Measurements from ENCODE around the gene CYP2C19. TPM values are rescaled to one million over a fixed set of nuclear protein-coding genes. Genes with fewer than 3 reads are reported as not detected.
"Not testable (repeated sequence)": the region's sequence is repeated elsewhere in the genome, so short reads cannot be mapped to it uniquely, and the experiment has no call there.

The CYP2C19 gene
- total RNA-seq, 1 experiment from 2014 or later = 0.86 TPM

DNA sequence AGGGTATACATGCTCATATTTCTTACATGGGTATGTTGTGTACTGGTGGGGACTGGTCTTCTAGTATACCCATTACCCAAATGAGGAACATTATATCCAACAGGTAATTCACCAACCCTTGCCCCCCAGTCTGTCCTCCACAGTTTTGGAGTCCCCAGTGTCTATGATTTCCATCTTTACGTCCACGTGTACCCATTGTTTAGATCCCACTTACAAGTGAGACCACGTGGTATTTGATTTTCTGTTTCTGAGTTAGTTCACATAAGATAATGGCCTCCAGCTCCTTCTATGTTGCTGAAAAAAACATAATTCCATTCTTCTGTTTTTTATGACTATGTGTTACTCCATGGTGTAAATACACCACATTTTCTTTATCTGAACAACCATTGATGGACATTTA is 126.6 kb downstream of the CYP2C19 start:
- no peaks in the 10 kb centered on the region for H3K27me3 Mint-ChIP-seq (ENCODE audit: insufficient read depth, unreplicated experiment)
- POLR2A ChIA-PET = no interaction called here
- H3K4me1 ChIP-seq = no peaks in the 10 kb centered on the region
- intact Hi-C loops (cut with micrococcal nuclease; ENCODE audit: unreplicated experiment) = no loop called here
- H3K4me3 Mint-ChIP-seq (ENCODE audit: unreplicated experiment) = no peak overlapping the region
- H3K4me3 ChIP-seq (ENCODE audit: low read depth, low read length) = no peak overlapping the region
- no peaks in the 10 kb centered on the region for H3K4me1 Mint-ChIP-seq (ENCODE audit: low read depth, unreplicated experiment)
- H3K36me3 ChIP-seq (ENCODE audit: control insufficient read depth, insufficient read depth, low read length) = no peaks in the 10 kb centered on the region
- H3K36me3 Mint-ChIP-seq (ENCODE audit: insufficient read depth, unreplicated experiment) = no peaks in the 10 kb centered on the region
- no peak for DNase-seq
- CTCF ChIA-PET = no interaction called here
- H3K27ac Mint-ChIP-seq (ENCODE audit: unreplicated experiment) = no peak overlapping the region
- H3K27me3 ChIP-seq (replicated peaks; ENCODE audit: control insufficient read depth, insufficient read depth, low read length) = no peaks in the 10 kb centered on the region
- BruUV-seq (replicated peaks) = no TSS peak
- no peak for TF ChIP-seq CTCF (IDR thresholded peaks at IDR 0.05; ENCODE audit: insufficient read depth in 1 of 2, low read depth in 1 of 2, low read length in 1 of 2, severe bottlenecking in 1 of 2, unreplicated experiment in 1 of 2)
- H3K9me3 Mint-ChIP-seq (ENCODE audit: unreplicated experiment) = no peaks in the 10 kb centered on the region
- peaks cover 7% of the 10 kb centered on the region; the same call in 1 of the 2 replicates for H3K9me3 ChIP-seq

DNA sequence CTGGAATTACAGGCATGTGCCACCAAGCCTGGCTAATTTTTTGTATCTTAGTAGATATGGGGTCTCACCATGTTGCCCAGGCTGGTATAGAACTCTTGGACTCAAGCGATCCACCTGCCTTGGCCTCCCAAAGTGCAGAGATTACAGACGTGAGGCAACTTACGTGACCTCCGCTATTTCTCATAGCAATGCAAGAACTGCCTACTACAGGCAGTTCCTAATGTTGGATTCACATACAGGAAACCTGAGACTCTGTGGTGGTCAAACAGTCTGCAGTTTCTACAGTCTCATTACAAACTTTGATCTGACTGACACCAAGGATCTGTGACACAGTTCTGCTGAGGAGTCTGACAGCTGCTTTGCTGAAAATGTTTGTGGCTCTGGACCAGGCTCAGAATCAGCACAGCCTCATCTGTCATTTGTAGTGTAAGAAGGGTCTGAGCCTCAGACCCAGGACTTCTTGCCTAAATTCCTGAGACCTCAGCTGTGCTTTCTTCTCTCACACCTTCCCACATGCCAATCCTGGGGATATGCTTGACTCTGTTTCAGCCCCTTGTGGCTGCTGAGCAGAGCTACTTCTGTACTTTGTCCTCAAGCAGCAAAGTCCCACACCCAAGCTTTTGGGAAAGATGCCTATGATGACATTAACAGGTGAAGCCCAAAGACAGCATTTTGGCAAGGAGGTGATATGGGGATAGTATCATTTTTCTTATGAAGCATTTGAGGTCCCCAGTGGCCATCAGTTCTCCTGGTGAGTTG is 128.0 kb downstream of the CYP2C19 start:
- Mint-ChIP-seq H3K27me3 (ENCODE audit: insufficient read depth, unreplicated experiment) (no peaks in the 10 kb centered on the region), H3K36me3 (ENCODE audit: insufficient read depth, unreplicated experiment) (no peaks in the 10 kb centered on the region), H3K4me3 (ENCODE audit: unreplicated experiment) (no peak overlapping the region), H3K27ac (ENCODE audit: unreplicated experiment) (no peak overlapping the region), H3K9me3 (ENCODE audit: unreplicated experiment) (peaks cover 3% of the 10 kb centered on the region), H3K4me1 (ENCODE audit: low read depth, unreplicated experiment) (no peaks in the 10 kb centered on the region)
- no peak overlapping the region for H3K4me3 ChIP-seq (ENCODE audit: low read depth, low read length)
- no peak for DNase-seq
- POLR2A ChIA-PET = no interaction called here
- H3K27me3 ChIP-seq (replicated peaks; ENCODE audit: control insufficient read depth, insufficient read depth, low read length) = no peaks in the 10 kb centered on the region
- no peaks in the 10 kb centered on the region; the same call in 1 of the 2 replicates for H3K9me3 ChIP-seq
- H3K4me1 ChIP-seq = no peaks in the 10 kb centered on the region
- intact Hi-C loops (cut with micrococcal nuclease; ENCODE audit: unreplicated experiment) = no loop called here
- no peaks in the 10 kb centered on the region for H3K36me3 ChIP-seq (ENCODE audit: control insufficient read depth, insufficient read depth, low read length)
- BruUV-seq (replicated peaks) = no TSS peak
- TF ChIP-seq CTCF (IDR thresholded peaks at IDR 0.05; ENCODE audit: insufficient read depth in 1 of 2, low read depth in 1 of 2, low read length in 1 of 2, severe bottlenecking in 1 of 2, unreplicated experiment in 1 of 2) = peak in 1 of 2 experiments; percentile 9
- CTCF ChIA-PET = interaction anchor here (0.6 to 0.7 kb wide), 2 partner anchors 11 to 865 kb away, joined by 3 to 5 read pairs; no protein-coding TSS in a partner anchor

DNA sequence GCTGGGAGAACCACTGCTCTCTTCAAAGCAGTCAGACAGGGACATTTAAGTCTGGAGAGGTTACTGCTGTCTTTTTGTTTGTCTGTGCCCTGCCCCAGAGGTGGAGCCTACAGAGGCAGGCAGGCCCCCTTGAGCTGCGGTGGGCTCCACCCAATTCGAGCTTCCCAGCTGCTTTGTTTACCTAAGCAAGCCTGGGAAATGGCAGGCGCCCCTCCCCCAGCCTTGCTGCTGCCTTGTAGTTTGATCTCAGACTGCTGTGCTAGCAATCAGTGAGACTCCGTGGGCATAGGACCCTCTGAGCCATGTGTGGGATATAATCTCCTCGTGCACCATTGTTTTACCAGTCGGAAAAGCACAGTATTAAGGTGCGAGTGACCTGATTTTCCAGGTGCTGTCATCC is 135.9 kb downstream of the CYP2C19 start:
- not testable (repeated sequence) for DNase-seq

More for the DNA sequence above, 135.9 kb downstream of the CYP2C19 start:
- H3K27me3 Mint-ChIP-seq (ENCODE audit: insufficient read depth, unreplicated experiment); H3K36me3 ChIP-seq (ENCODE audit: control insufficient read depth, insufficient read depth, low read length); intact Hi-C loops (cut with micrococcal nuclease; ENCODE audit: unreplicated experiment); H3K9me3 ChIP-seq; H3K4me1 Mint-ChIP-seq (ENCODE audit: low read depth, unreplicated experiment); H3K36me3 Mint-ChIP-seq (ENCODE audit: insufficient read depth, unreplicated experiment); POLR2A ChIA-PET; CTCF ChIA-PET; H3K27ac Mint-ChIP-seq (ENCODE audit: unreplicated experiment); BruUV-seq (replicated peaks); H3K27me3 ChIP-seq (replicated peaks; ENCODE audit: control insufficient read depth, insufficient read depth, low read length); H3K4me3 Mint-ChIP-seq (ENCODE audit: unreplicated experiment); H3K4me3 ChIP-seq (ENCODE audit: low read depth, low read length); H3K4me1 ChIP-seq: not testable (repeated sequence)
- H3K9me3 Mint-ChIP-seq (ENCODE audit: unreplicated experiment) = peaks cover 28% of the 10 kb centered on the region
